DMS53 (cell line): Measurements from ENCODE around the gene NCR2.

ENCODE experiments used
- DNase-seq: peaks from one replicate; lab custom pipeline; 2025; lab: John Stamatoyannopoulos, UW

NCR2 gene

GRCh38 chr6:41359617-41360313 is 24.4 kb downstream of the NCR2 start:
- peak; percentile 15 for DNase-seq

- DNase-seq = no peak
Observed at GRCh38 chr6:41360314-41360685, 24.9 kb downstream of the NCR2 start.

- DNase-seq = no peak
Observed at GRCh38 chr6:41366150-41366549, 30.7 kb downstream of the NCR2 start.

GRCh38 chr6:41367061-41367460 is 31.7 kb downstream of the NCR2 start:
- no peak for DNase-seq

GRCh38 chr6:41367700-41368099 is 32.3 kb downstream of the NCR2 start:
- DNase-seq = peak; percentile 86

- peak; percentile 22 for DNase-seq
Observed at GRCh38 chr6:41370488-41371111, 35.2 kb downstream of the NCR2 start.

- DNase-seq = peak; percentile 83
Observed at GRCh38 chr6:41371461-41371991, 36.1 kb downstream of the NCR2 start.

GRCh38 chr6:41371992-41372831 is 36.8 kb downstream of the NCR2 start:
- peak; percentile 80 for DNase-seq

- peak; percentile 56 for DNase-seq
Observed at GRCh38 chr6:41372832-41373626, 37.6 kb downstream of the NCR2 start.

- no peak for DNase-seq
Observed at GRCh38 chr6:41373627-41373918, 38.2 kb downstream of the NCR2 start.

GRCh38 chr6:41373919-41374617 is 38.7 kb downstream of the NCR2 start:
- DNase-seq = peak; percentile 79

- DNase-seq = peak; percentile 43
Observed at GRCh38 chr6:41374618-41375590, 39.5 kb downstream of the NCR2 start.

- no peak for DNase-seq
Observed at GRCh38 chr6:41375598-41376151, 40.3 kb downstream of the NCR2 start.

- DNase-seq = no peak
Observed at GRCh38 chr6:41376176-41376575, 40.8 kb downstream of the NCR2 start.

GRCh38 chr6:41377071-41377470 is 41.7 kb downstream of the NCR2 start:
- no peak for DNase-seq

- no peak for DNase-seq
Observed at GRCh38 chr6:41379306-41379705, 43.9 kb downstream of the NCR2 start.

GRCh38 chr6:41386594-41386993 is 51.2 kb downstream of the NCR2 start:
- DNase-seq = no peak

- DNase-seq = no peak
Observed at GRCh38 chr6:41392246-41392645, 56.8 kb downstream of the NCR2 start.

GRCh38 chr6:41396335-41396734 is 60.9 kb downstream of the NCR2 start:
- DNase-seq = no peak

- no peak for DNase-seq
Observed at GRCh38 chr6:41399424-41399823, 64.0 kb downstream of the NCR2 start.
